Dedifferentiated amniotic fluid mesenchymal stem cell (primary cell): ENCODE results near the gene ANKS3.

Experiments
- DNase-seq: peaks from one replicate; pipeline ENCODE4 v3.0.0-alpha.2; 2016; ENCODE audit errors: extremely low spot score

ANKS3 gene

DNA sequence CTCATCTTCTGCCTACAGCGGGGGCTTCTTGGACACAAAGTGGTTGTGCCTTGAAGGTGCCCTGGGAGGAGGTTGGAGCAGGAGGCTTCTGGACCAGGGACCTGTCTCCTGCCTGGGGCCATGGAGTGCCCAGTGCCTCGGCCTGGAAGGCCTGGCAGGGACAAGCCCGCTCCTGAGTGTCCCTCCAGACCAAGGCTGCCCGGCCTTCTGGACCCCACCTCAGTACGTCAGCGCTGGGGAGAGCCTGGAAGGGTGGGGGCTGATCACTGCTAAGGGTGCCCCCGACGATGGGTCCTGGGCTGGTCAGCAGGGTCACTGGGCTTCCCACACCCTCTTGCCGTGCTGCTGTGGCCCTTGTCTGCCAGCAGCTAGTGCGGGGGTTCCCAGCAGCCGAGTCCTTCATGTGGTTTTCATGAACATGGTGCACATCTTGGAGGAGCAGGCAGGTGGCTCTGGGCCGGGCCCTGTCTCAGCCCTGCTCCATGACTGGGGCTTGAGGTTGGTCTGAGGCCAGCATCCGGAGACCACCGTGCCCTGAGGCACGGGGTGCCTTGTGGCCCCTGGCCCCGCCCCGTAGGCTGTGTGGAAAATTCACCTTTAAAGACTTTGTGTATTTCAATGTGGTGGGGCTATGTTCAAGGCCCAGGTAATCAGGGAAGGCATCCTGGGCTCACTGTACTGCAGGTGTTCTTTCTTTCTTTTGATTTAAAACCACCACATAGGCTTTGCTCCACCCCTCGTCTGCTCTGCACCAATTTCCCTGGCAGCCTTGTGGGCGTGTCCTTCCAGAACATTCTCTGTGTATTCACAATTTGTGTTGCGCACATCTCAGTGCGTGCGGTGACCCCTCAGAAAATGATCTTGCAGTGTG is 87.1 kb downstream of the ANKS3 start:
- no peak for DNase-seq
